GM20431 (cell line): Measurements from ENCODE around the gene RER1.

Source experiments
- in situ Hi-C: fragments of 300-500 bp; cut with MseI, MboI; formaldehyde crosslinking; loops from one replicate; pipeline ENCODE4 v1.15.0; 2020; ENCODE audit warnings: low sequenced_read_pairs; ENCODE audit not compliant: unreplicated experiment

RER1 gene

DNA sequence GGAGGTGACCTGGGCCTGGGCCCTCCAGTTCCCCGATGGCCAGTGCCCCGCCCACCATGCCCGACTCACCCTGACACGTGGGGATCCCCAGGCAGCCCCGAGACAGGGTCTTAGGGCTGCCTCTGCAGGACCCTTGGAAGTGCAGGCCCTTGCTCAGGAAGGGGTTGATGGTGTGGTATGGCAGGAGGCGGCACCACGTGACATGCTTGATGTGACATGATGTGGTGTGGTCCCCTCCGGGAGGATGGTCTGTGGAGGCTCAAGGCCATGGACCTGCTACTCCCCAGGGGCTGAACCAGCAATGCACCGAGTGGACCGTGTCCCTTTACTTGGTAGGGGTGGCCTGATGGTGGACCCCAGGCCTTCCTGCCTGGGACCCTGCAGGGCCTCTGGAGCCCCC lies 62.6 kb downstream of the RER1 start:
- in situ Hi-C loops = no loop called here
